B cell (primary cell): ENCODE results near the gene GPR158. TPM values are rescaled to one million over a fixed set of nuclear protein-coding genes. Genes with fewer than 3 reads are reported as not detected.

Experiments used
- ATAC-seq: fragments of 200-7000 bp; cut with Tn5 transposase; one replicate; pipeline ENCODE4 v1.10.0; 2021; ENCODE audit warnings: low read depth, mild to moderate bottlenecking, moderate number of reproducible peaks, moderate library complexity
- CTCF ChIA-PET: fragments of 350-600 bp; sonication (Branson Sonifier 250); formaldehyde crosslinking; loops from one replicate; lab custom pipeline; 2021; ENCODE audit warnings: antibody characterized with exemption, inconsistent platforms; lab: Charles Lee
- POLR2A ChIA-PET: fragments of 350-600 bp; sonication (Branson Sonifier 250); formaldehyde crosslinking; loops from one replicate; lab custom pipeline; 2021; ENCODE audit warnings: antibody characterized with exemption; lab: Charles Lee
- DNase-seq: peaks from one replicate; pipeline ENCODE4 v3.0.0; 2013
- H2AFZ ChIP-seq: 2 replicates; pipeline ENCODE4 v1.6.1; 2012; ENCODE audit warnings: mild to moderate bottlenecking, low read depth, low read length; ENCODE audit not compliant: insufficient read depth, poor library complexity, severe bottlenecking
- H3K27ac ChIP-seq, 2 donors: 1 replicate in 1 of 2; 2 replicates in 1 of 2; pipeline ENCODE4 v1.5.1; 2012 to 2013; ENCODE audit warnings: low read length in 2 of 2, mild to moderate bottlenecking in 2 of 2, moderate library complexity in 1 of 2
- H3K27me3 ChIP-seq, 4 experiments: fragments of 200-600 bp in 1 of 4; sonication (generic) in 1 of 4; replicated peaks in 1 of 4; 1 replicate in 2 of 4; 2 replicates in 2 of 4; pipeline versions ENCODE4 v1.6.1 to v1.7.0; 2013 to 2016; ENCODE audit warnings: low read length in 3 of 4, mild to moderate bottlenecking in 2 of 4, mixed read lengths in 1 of 4, moderate library complexity in 1 of 4; ENCODE audit not compliant: insufficient read depth in 4 of 4, control insufficient read depth in 3 of 4; ENCODE audit errors: control extremely low read depth in 1 of 4
- H3K36me3 ChIP-seq, 2 experiments: replicated peaks in 1 of 2; 1 replicate in 1 of 2; 2 replicates in 1 of 2; pipeline versions ENCODE4 v1.6.1 to v1.7.1; 2013; ENCODE audit warnings: low read length in 1 of 2; ENCODE audit not compliant: insufficient read depth in 2 of 2, control insufficient read depth in 1 of 2; ENCODE audit errors: control extremely low read depth in 1 of 2, extremely low read depth in 1 of 2
- H3K4me1 ChIP-seq, 2 donors: fragments of 200-600 bp in 1 of 2; sonication (generic) in 1 of 2; 1 replicate in 1 of 2; 2 replicates in 1 of 2; pipeline versions ENCODE4 v1.5.1 to v1.6.1; 2013 to 2017; ENCODE audit warnings: low read length in 2 of 2; ENCODE audit not compliant: control insufficient read depth in 2 of 2, insufficient read depth in 2 of 2
- H3K4me2 ChIP-seq: replicated peaks from 2 replicates; pipeline ENCODE3; 2012; ENCODE audit warnings: mild to moderate bottlenecking, low read depth, low read length; ENCODE audit not compliant: poor library complexity, severe bottlenecking
- H3K4me3 ChIP-seq, 5 experiments: fragments of 200-600 bp in 1 of 5; sonication (generic) in 1 of 5; 1 replicate in 3 of 5; 2 replicates in 2 of 5; pipeline versions ENCODE4 v1.5.1 to v1.7.0; 2011 to 2016; ENCODE audit warnings: low read length in 4 of 5, mild to moderate bottlenecking in 4 of 5, low read depth in 2 of 5, control low read depth in 1 of 5, moderate library complexity in 1 of 5; ENCODE audit not compliant: insufficient read depth in 1 of 5; ENCODE audit errors: control extremely low read depth in 1 of 5, extremely low read depth in 1 of 5
- H3K79me2 ChIP-seq: fragments of 200-600 bp; sonication (generic); one replicate; pipeline ENCODE4 v1.6.0; 2016; ENCODE audit warnings: low read length; ENCODE audit not compliant: control insufficient read depth, insufficient read depth
- H3K9ac ChIP-seq: fragments of 200-600 bp; sonication (generic); 2 replicates; pipeline ENCODE4 v1.6.1; 2017; ENCODE audit warnings: mild to moderate bottlenecking, low read length, moderate library complexity
- H3K9me3 ChIP-seq, 3 donors: one replicate each; pipeline versions ENCODE4 v1.6.1 to v1.7.1; 2013; ENCODE audit warnings: low read length in 2 of 3; ENCODE audit not compliant: control insufficient read depth in 2 of 3, insufficient read depth in 1 of 3; ENCODE audit errors: control extremely low read depth in 1 of 3
- H4K20me1 ChIP-seq: 2 replicates; pipeline ENCODE4 v1.6.0; 2012; ENCODE audit warnings: mild to moderate bottlenecking, low read length; ENCODE audit not compliant: insufficient read depth, control insufficient read depth, poor library complexity, severe bottlenecking
- H3K27ac Mint-ChIP-seq: one replicate; pipeline ENCODE4 v1.8.0; 2021; ENCODE audit warnings: mixed read lengths
- H3K27me3 Mint-ChIP-seq: one replicate; pipeline ENCODE4 v1.8.0; 2021; ENCODE audit warnings: mixed read lengths
- H3K4me1 Mint-ChIP-seq: one replicate; pipeline ENCODE4 v1.8.0; 2021; ENCODE audit warnings: mixed read lengths
- H3K4me3 Mint-ChIP-seq: one replicate; pipeline ENCODE4 v1.8.0; 2021; ENCODE audit warnings: mixed read lengths
- H3K9me3 Mint-ChIP-seq: one replicate; pipeline ENCODE4 v1.8.0; 2022; ENCODE audit warnings: mixed read lengths; ENCODE audit not compliant: insufficient read depth
- CTCF ChIP-seq: fragments of 200-600 bp; IDR thresholded peaks from one replicate; pipeline ENCODE4 v1.8.0; 2022; ENCODE audit warnings: antibody characterized with exemption, mild to moderate bottlenecking
- EZH2 ChIP-seq: IDR thresholded peaks from 2 replicates; pipeline ENCODE4 v1.6.1; 2012; ENCODE audit warnings: borderline replicate concordance, low read depth, mild to moderate bottlenecking, moderate library complexity, low read length; ENCODE audit not compliant: insufficient read depth, poor library complexity, severe bottlenecking
- WGBS: methylation state at CpG from one replicate; pipeline ENCODE4 v1.1.5; 2013; ENCODE audit warnings: missing lambda C conversion rate; ENCODE audit not compliant: insufficient coverage; 5-methylcytosine and 5-hydroxymethylcytosine counted together
- intact Hi-C: fragments of 100-400 bp; cut with micrococcal nuclease; formaldehyde crosslinking; loops from one replicate; pipeline ENCODE4 v1.10.0; 2022
- polyA plus RNA-seq: library from polyadenylated mRNA; depleted of rRNA; stranded (reverse); fragments of >200 nt; gene quantifications from 2 replicates; pipeline ENCODE4 v1.2.3, GENCODE V29; 2012
- total RNA-seq, 2 donors: library from RNA; stranded (reverse); fragments of 120-200 nt in 1 of 2; gene quantifications; 1 replicate in 1 of 2; 2 replicates in 1 of 2; pipeline versions ENCODE4 v1.2.3 to v1.2.4, GENCODE V29; 2013 to 2022

Gene GPR158
- total and polyA plus RNA-seq, 2 donors (not counting 1 experiment from before 2014, with no cell fraction given): not detected

DNA sequence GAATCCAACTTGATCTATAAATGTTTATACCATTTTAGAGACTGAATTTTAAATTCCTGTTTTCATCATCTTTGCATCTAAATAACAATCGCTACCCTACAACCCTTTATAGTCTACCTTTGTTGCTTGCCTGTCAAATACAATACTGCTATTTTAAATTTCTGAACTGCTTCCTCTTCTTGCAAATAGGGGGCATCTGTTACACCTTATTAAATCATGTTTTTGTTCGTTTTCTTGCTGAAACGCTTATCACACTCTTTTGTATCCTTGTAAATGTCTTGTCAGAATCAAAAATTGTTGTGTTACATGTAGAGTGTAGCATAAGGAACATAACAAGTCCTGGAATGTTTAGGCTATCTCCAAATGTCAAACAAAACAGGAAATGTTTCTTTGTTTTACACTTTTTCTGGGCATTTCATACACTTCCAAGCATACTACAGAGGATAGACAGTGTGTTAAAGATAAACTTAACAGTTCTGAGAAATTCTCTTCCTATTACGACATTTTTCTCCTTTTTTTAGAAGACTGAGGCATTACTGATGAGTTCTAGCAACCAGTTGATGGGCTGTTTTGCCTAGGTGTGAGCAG is 281.3 kb downstream of the GPR158 start:
- intact Hi-C loops: no loop called here
- H3K36me3 ChIP-seq: no peaks in the 10 kb centered on the region
- H3K9me3 Mint-ChIP-seq: peaks cover 6% of the 10 kb centered on the region
- TF ChIP-seq EZH2: no peak
- no peak for TF ChIP-seq CTCF
- no peak overlapping the region for H2AFZ ChIP-seq
- peaks cover 0 to 3% (median 1%) of the 10 kb centered on the region in 3 donors for H3K9me3 ChIP-seq
- no peaks in the 10 kb centered on the region for H4K20me1 ChIP-seq
- DNase-seq: no peak
- no peaks in the 10 kb centered on the region for H3K79me2 ChIP-seq
- H3K27me3 ChIP-seq: no peaks in the 10 kb centered on the region
- no peak overlapping the region for H3K27ac Mint-ChIP-seq
- WGBS: 60% methylated on average over 1 of the region's 4 CpGs
- CTCF ChIA-PET: no interaction called here
- no peak for ATAC-seq
- no peaks in the 10 kb centered on the region for H3K4me1 Mint-ChIP-seq
- H3K4me3 ChIP-seq: no peak overlapping the region
- no peak overlapping the region for H3K4me3 Mint-ChIP-seq
- H3K4me1 ChIP-seq: no peaks in the 10 kb centered on the region
- H3K27me3 Mint-ChIP-seq: no peaks in the 10 kb centered on the region
- H3K4me2 ChIP-seq: no peak overlapping the region
- no peak overlapping the region for H3K27ac ChIP-seq
- no peak overlapping the region for H3K9ac ChIP-seq
- POLR2A ChIA-PET: no interaction called here

GRCh38 chr10:25457552-25457951 is 282.8 kb downstream of the GPR158 start:
- ATAC-seq: no peak
- no peak overlapping the region for H2AFZ ChIP-seq
- Mint-ChIP-seq H3K9me3 (peaks cover 9% of the 10 kb centered on the region), H3K27me3 (no peaks in the 10 kb centered on the region), H3K4me3 (no peak overlapping the region), H3K27ac (no peak overlapping the region), H3K4me1 (no peaks in the 10 kb centered on the region)
- no peaks in the 10 kb centered on the region for H3K36me3 ChIP-seq
- POLR2A ChIA-PET: no interaction called here
- no peaks in the 10 kb centered on the region for H3K27me3 ChIP-seq
- DNase-seq: no peak
- no peak overlapping the region for H3K4me2 ChIP-seq
- TF ChIP-seq CTCF (no peak), EZH2 (no peak)
- 100% methylated on average over 2 of the region's 2 CpGs for WGBS
- no peak overlapping the region for H3K9ac ChIP-seq
- H3K79me2 ChIP-seq: no peaks in the 10 kb centered on the region
- intact Hi-C loops: no loop called here
- no peaks in the 10 kb centered on the region for H4K20me1 ChIP-seq
- H3K4me3 ChIP-seq: no peak overlapping the region
- CTCF ChIA-PET: no interaction called here
- H3K27ac ChIP-seq: no peak overlapping the region
- peaks cover 0 to 3% (median 1%) of the 10 kb centered on the region in 3 donors for H3K9me3 ChIP-seq
- H3K4me1 ChIP-seq: no peaks in the 10 kb centered on the region
